Stimulated activated naive CD8-positive, alpha-beta T cell treated with anti-CD3 and anti-CD28 coated beads, Interleukin-15, Interleukin-2, amounts not matched to agents 100 U/mL and 50 U/mL, for 24 hours (primary cell): Measurements from ENCODE around the gene PYGB.
A peak's percentile ranks its signal among the peaks of the same experiment; 100 is the strongest.

Experiments used
- ATAC-seq: fragments of 150-1000 bp; cut with Tn5 transposase; one replicate; pipeline ENCODE4 v1.10.0; 2021
- DNase-seq: peaks from one replicate; pipeline ENCODE4 v3.0.0; 2021

The PYGB gene

DNA sequence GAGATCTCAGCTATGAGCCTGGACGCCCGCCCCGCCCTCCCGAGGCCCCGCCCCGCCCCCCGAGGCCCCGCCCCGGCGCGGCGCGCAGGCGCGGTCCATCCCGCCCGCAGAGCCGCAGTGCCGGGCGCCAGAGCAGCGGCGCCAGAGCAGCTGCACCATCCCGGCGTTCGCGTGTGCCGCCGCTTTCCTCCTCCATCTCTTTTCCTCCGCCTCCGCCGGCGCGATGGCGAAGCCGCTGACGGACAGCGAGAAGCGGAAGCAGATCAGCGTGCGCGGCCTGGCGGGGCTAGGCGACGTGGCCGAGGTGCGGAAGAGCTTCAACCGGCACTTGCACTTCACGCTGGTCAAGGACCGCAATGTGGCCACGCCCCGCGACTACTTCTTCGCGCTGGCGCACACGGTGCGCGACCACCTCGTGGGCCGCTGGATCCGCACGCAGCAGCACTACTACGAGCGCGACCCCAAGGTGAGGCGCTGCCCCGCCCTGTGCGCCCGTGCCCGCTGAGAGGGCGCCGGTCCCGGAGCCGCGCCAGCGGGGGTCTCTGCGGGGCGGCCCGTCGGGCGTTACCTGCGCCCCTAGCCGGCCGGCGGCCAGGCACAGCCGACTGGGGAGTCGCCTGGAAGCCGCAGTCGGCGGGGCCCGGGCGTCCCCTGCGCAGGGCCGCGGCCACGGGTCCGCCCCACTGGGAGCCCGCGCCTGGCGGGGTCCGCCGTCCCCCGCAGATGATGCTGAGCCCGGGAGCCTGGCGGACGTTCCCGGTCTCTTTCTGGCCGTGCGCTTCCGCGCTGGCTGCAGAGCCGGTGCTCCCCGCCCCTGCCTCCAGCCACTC, at the start of gene PYGB:
Gene PYGB, plus strand, starts transcription at position 130 of the 830 bp plus-strand sequence. Its CDS starts 94 bp downstream, at position 224.
- DNase-seq (peak; percentile 79), ATAC-seq (peak; percentile 86)

DNA sequence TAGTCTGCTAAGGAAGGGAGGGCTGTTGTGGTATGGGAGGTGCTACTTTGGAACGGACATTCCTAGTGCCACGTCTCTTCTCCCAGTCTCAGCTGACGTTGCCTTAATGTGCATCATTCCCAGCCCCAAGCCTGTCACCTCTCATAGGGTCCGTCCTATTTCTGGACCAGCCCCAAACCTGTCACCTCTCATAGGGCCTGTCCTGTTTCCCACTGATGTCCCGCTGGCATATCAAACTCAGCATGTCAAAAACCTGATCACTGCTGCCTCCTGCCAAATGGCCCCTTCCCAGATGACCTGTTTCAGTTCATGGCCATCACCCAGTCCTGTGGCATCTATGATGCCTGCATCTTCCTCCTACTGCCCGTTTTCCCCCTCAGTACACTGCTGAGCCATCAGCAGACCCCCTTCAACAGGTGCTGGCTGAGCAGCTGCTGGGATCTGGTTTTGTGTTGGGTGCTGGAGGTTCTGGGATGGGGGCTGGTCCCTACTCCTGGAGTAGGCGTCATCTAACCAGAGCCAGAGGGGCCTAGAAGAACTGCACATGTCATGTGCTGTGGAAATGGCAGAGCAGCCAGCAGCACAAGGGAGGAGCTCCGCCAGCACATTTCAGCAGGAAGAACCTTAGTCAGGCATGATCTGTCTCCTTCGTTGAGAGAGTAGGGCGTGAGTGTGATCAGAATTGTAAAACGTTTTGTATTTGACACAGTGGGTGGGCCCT, 49.1 kb upstream of the PYGB start:
- DNase-seq: no peak
- ATAC-seq: no peak

DNA sequence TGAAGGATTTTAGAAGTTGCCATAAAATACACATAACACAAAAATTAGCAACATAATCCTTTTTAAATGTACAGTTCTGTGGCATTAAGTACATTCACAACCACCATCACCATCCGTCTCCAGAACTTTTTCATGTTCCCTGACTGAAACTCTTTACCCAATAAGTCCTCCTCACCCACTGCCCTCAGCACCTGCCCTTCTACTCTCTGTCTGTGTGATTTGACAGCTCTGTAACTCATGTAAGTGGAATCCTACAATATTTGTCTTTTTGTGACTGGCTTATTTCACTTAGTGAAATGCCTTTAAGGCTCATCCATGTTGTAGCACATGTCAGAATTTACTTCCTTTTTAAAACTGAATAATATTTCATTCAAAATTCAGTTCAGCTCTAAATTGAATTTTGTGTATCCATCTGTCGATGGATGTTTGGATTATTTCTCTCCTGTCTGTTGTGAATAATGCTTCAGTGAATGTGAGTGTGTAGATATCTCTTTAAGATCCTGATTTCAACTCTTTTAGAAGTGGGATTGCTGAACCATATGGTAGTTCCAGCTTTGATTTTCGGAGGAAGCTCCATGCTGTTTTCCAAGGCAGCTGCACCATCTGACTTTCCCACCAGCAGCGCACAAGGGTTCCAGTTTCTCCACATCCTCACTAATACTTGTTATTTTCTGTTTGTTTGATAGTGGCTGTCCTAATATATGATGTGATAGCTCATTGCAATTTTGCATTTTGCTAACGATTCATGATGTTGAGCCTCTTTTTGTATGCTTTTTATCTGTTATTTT, 48.2 kb upstream of the PYGB start:
- ATAC-seq (no peak), DNase-seq (no peak)

DNA sequence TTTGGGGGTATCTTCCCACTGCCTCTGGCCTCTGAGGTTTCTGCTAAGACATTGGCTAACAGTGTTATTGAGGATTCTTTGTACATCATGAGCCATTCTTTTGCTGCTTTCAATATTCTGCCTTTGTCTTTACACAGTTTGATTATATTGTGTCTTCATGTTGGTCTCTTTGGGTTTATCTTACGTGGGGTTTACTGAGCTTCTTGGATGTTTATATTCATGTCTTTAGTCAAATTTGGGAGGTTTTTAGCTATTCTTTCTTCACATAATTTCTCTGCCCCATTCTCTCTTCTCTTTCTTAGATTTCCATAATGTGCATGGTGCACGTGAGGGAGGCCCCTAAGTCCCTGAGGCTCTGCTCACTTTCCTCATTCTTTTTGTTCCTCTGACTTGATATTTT, 44.8 kb upstream of the PYGB start:
- no peak for ATAC-seq
- no peak for DNase-seq

DNA sequence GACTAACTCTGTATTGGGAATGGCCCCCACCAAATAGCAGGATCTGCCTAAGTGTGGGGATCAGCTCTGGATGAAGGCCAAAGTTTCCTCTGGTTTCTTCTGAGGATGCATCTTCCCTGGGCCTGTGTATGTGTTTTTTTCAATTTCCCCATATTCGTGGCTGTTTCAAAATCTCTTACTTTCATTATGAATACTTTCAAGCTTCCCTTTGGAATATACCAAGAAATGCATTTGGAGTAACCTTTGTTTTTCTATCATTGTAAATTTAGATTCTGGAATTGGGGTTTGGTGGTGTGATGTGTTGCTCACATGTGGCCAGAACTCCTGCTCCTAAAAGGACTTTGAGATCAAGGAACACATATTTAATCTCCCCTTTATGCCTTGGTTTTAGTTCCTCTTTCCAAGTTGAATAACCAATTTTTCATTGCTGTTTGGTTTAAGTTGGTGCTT, 44.0 kb upstream of the PYGB start:
- no peak for ATAC-seq

DNA sequence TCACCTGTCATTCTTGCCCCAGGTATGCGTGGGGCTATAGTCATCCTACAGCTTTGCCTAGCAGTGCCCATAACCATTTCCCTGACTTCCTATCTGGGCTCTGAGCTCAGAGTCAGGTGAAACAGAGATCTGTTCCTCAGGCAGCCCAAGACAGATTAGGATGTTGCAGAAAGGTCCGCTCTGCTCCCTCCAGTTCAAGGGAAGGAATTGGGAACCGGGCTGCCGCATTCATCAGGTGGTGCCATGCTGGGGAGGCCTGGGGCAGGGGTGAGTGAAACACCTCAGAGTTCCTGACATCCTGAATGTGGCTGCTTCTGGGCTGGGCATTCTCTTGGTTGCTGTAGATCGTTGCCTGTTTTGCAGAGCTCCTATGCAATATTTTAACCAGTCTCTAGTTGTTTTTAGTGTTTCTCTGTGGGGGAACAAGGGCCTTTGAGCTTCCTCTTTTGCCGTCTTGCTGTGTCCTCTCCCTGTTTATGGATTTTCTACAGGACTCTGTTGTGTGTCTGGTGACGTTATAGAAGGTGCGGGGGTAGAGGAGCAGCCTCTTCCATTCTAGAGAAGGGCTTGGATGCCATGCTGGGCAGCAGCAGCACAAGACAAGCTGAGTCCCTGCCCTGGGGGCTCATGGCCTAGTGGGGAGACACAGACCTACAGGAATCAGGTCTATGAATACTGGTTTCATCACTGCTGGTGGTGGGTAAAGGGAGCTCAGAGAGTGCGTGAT, 43.2 kb upstream of the PYGB start:
- DNase-seq (no peak), ATAC-seq (no peak)

More for the DNA sequence above, 44.0 kb upstream of the PYGB start:
- DNase-seq: no peak

DNA sequence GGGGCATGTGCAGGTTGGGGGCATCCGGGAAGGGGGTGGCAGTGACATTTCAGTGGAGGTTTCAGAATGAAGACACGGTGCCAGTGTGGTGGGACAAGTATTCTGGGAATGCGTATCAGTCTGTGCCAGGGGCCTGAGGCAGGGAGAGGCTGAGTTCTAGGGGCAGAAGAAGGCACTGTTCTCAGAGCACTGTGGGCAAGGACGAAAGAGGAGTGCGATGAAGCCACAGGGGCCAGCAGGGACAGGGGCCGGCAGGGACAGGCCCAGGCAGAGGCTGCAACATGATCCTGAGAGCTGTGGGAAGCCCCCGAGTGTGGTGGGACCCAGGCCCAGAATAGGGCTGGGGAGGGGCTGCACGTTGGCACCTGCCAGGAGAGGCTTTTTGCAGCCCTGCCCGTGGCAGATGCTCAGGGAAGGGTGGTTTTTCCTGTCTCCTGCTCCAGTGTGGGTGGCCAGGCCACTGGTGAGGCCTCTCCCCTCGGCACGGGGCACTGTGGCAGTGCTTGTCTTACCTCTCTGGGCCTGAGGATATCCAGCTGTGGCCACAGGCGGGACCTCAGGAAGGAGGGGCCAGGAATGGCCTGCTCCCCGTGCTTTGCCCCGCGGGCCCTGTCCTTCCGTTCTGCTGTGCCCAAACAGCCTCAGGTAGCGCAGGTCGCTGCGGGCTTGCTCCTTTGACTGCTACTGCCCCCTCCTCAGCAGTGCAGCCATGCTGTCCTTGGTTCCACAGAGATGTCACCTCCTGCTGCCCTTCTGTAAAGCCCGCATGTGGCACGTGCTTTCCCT, 42.4 kb upstream of the PYGB start:
- ATAC-seq (no peak), DNase-seq (no peak)

DNA sequence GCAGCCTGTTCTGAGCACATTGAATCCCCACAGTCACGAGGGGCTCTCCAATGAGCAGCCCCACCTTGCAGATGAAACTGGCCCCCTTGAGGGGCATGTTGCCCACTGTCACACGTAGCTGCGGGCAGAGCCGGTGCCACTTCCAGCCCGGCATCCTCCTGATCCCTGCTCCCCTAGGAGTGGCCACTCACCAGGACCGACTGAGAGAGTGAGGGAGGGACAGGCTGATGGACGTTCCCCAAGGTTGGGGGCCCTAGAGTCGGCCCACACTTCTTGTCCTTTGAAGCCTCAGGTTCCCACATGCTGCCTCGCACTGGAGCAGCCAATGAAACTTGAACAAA, 41.9 kb upstream of the PYGB start:
- ATAC-seq: no peak
- DNase-seq: no peak

DNA sequence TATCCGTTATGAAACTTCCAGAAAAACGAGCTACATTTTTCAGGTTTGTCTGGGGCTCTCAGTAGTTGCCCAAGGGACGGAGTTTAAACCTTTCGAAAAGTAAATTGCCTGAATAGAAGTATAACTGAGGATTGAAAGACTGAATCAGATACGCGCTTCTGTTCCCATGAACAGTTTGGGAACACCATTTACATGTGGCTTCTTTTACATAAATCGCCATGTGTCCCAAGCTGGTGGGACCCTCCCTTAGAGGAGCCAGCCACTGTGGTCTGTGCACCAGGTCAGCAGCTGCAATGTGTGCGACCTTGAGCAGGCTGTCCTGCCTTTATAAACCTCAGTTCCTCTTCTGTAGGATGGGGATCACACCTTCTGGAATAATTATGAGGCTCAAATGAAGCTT, 41.3 kb upstream of the PYGB start:
- no peak for DNase-seq
- ATAC-seq: no peak

DNA sequence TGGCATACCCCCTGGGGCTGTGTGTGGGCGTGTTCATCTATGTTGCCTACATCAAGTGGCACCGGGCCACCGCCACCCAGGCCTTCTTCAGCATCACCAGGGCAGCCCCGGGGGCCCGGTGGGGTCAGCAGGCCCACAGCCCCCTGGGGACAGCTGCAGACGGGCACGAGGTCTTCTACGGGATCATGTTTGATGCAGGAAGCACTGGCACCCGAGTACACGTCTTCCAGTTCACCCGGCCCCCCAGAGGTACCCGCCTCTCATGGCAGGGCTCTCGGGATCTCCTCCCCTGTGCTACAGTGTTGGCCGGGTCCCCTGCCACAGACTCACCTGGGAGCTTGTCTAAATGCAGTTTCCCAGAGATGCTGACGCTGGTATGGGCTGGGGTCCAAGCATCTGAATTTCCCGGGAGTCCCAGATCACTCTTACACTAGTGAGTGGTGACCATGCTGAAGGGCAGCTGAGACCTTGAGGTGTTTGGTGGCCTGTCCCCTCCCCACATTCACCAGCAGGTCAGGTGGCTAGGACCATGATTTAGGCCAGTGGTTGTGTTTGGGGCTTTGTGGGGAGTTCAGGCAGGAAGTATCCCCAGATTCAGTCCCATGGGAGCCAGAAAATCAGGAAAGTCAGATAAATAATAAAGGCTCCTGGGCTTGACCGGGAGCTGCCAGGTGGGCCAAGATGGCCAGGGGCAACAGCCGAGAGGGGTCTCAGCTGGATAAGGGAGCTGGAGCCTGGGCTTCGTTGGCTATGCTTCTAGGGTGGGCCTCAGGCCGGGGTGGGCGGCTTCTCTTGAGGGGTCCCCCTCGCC, 40.5 kb upstream of the PYGB start:
- ATAC-seq: no peak
- no peak for DNase-seq

DNA sequence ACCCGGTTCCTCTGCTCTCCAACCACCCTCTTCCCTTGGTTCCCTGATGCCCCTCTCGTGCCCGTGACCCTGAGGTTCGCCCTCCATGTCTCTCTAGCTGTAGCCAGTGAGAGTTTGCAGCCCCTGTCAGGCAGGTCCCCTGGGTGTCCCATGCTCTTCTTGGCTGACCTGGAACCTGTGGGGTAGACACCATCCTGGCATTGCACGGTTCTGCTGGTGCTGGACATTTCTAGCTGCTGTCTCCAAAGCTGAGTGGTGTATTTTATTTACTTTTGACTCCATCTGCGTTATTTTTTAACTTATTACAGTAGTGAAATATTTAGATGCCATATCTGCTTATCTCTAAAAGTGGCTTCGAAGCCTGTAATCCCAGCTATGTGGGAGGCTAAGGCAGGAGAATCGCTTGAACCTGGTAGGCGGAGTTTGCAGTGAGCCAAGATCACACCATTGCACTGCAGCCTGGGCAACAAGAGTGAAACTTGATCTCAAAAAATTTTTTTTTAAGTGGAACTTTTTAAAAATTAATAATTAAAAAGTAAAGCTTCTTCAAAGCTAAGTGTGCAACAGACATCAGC, 39.8 kb upstream of the PYGB start:
- no peak for ATAC-seq
- no peak for DNase-seq

DNA sequence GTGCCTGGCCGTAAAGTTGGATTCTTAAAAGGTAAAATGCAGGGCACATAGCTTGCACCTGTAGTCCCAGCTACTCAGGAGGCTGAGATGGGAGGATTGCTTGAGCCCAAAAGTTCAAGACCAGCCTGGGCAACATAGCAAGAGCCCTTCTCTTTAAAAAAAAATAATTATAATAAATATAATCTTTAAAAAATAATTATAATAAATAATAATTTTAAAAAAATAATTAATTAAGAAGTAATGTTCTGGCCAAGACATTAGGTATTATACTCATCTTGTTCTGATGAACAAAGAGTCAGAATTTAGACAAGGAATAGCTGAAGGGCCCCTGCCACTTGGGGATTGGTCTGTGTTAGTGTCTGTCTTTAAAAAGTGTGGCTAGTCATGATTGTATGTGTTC, 38.5 kb upstream of the PYGB start:
- ATAC-seq (no peak), DNase-seq (no peak)

DNA sequence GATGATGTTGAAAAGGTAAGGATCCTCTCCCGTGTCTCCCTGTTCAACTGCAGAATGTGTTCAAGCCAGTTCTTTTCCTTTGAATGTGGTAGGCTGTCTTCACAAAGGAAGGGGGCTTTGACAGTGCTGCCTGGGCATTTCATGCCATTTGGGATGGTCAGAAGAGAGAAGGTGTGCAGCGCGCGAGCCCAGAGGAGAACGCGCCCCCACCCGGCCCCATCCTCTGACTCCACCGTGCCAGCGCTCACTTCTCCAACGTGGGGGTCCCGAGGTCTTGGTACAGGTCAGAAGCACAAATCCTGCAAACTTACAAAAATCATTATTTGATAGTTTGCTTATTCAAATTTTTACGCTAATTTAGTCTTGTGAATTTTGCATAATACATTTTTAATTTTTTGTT, 38.0 kb upstream of the PYGB start:
- DNase-seq (no peak), ATAC-seq (no peak)

DNA sequence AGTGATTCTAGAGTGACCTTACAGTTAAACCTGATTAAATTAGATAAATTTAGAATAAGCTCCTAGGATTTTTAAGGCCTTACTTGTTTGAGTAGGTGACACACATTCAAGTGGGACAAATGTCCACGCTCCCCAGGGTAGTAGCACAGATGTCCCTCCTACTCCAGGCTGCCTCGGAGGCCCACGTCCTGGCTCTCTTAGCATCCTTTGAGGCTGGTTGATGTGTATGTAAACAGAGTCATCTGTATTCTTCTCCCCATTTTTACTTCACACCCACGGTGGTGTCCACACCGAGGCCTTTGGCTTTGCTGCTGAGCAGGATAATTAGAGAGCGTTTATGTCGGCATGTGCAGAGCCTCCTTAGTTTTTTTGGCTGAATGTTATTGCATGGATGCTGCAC, 36.6 kb upstream of the PYGB start:
- DNase-seq (no peak), ATAC-seq (no peak)

DNA sequence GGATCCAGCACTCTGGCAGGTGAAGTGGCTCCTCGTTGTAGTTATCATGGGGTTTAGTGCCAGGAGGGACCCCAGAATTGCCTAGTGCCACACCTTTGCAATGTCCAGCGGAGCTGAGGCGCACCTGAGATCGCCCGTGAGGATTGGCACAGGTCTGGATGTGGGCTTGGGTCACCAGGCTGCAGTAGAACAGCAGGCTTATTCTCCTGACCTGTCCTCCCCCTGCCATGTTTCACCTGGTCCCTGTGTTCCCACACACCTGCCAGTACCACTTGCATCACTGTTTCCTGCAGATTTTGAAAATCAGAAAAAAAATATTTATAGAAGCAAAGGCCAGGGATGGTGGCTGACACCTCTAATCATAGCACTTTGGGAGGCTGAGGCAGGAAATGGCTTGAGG, 35.6 kb upstream of the PYGB start:
- ATAC-seq (no peak), DNase-seq (no peak)

DNA sequence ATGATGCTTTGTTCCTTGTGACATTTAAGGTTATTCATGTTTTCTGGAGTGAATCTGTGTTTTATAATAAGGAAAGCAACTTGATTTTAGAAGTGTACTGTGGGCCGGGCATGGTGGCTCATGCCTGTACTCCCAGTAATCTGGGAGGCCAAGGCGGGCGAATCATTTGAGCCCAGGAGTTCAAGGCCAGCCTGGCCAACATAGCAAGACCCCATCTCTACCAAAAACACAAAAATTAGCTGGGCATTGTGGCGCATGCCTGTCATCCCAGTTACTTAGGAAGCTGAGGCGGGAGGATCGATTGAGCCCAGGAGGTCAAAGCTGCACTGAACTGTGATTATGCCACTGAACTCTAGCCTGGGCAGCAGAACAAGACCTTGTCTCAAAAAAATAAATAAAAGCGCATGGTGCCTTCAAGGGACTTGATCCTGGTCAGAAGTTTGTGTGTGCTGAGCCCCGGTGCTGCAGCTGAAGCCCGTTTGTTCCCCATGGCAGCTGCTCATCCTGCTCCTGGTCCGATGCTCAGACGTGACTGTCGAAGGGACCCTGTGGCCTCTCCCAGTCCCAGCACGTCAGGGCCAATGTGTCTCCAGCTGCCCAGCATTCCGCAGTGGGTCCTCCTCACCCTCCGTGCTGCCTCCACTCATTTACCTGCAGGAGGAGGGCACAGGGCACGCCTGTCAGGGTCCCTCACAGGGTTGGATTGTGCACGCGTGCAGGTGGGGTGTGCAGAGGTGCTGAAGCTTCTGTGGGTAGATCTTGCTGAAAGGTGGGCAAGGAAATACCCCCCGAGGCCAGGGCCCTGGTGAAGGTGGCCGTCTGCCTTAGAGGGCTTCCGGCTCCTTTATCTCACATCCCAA, 34.1 kb upstream of the PYGB start:
- DNase-seq (no peak), ATAC-seq (no peak)

DNA sequence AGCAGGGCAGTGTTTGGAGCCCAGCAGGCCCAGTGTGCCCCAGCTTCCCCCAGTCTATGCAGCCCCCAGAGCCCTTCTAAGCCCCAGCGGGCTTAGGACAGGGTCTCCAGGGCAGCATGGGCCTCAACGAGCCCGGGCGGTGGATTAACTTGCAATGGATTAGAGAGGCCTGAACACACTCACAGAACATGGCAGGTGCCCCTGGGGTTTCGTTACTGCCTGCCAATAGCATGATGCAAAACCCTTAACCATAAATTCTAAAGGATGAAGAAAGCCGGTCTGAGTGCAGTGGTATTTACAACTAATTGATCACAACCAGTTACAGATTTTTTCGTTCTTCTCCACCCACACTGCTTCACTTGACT, 33.5 kb upstream of the PYGB start:
- ATAC-seq (no peak), DNase-seq (no peak)

DNA sequence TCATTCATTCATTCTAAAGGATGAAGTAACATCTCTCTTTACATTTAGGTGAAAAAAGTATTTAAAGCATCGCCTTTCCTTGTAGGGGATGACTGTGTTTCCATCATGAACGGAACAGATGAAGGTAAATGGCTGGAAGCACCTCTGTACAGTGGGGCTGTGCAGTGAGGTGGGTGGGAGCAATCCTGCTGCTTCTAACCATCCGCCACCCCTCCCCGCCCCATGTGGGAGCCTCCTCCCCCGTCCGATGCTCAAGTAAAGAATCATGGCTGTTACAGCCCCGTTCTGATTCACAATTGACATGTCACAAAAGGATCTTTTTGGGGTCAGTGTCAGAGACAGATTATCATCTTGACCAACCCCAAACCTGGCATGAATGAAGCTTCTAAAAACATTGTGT, 33.1 kb upstream of the PYGB start:
- ATAC-seq: no peak
- no peak for DNase-seq

DNA sequence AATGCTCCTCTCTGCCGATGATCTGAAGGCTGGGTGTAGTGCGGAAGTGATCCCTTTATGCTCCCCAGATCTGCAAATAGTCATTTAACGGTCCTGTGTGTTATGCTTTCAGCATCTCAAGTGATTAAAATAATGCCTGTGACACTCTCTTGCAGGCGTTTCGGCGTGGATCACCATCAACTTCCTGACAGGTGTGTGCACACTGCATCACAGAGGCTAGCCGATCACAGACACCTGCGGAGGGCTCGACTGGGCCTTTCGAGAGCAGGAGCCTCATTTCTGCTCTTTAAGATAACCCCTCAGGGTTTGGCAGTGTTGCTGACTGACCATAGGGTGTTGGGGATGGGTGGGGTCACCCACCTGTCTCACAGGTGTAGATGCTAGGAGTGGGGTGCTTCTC, 32.4 kb upstream of the PYGB start:
- ATAC-seq (no peak), DNase-seq (no peak)
